ENCODE data around the gene DRAM2. TPM values are rescaled to one million over a fixed set of nuclear protein-coding genes. Genes with fewer than 3 reads are reported as not detected.
"Not testable (repeated sequence)": the region's sequence is repeated elsewhere in the genome, so short reads cannot be mapped to it uniquely, and the experiment has no call there.

DRAM2 gene
- total and polyA plus RNA-seq, 10 of the 15 experiments (the other 5 are each of a cell fraction or from before 2014, with no cell fraction given): 39.1 to 229 (median 79.4) TPM

DNA sequence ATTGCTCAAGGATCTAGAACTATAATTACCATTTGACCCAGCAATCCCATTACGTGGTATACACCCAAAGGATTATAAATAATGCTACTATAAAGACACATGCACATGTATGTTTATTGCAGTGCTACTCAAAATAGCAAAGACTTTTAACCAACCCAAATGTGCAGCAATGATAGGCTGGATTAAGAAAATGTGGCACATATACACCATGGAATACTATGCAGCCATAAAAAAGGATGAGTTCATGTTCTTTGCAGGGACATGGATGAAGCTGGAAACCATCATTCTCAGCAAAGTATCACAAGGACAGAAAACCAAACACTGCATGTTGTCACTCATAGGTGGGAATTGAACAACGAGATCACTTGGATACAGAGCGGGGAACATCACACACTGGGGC lies 44.5 kb downstream of the DRAM2 start:
- RAD21 ChIA-PET (ENCODE audit: unreplicated experiment); intact Hi-C loops (cut with micrococcal nuclease; ENCODE audit: unreplicated experiment); H3K9ac ChIP-seq (ENCODE audit: control insufficient read depth, insufficient read depth, low read length); H3K27me3 ChIP-seq (replicated peaks in 1 of 2; ENCODE audit: control insufficient read depth in 2 of 2, insufficient read depth in 2 of 2, low read length in 1 of 2); H3K9me3 ChIP-seq (replicated peaks; ENCODE audit: control insufficient read depth, insufficient read depth, low read length); H3K4me2 ChIP-seq (ENCODE audit: control insufficient read depth, insufficient read depth); H4K20me1 ChIP-seq (ENCODE audit: control insufficient read depth, insufficient read depth); CTCF ChIA-PET; SMC1A ChIA-PET (ENCODE audit: uncharacterized antibody, unreplicated experiment); H3K27ac ChIP-seq (ENCODE audit: control insufficient read depth, insufficient read depth); H3K79me2 ChIP-seq (ENCODE audit: control insufficient read depth, insufficient read depth, low read length); in situ Hi-C loops (cut with MboI); ATAC-seq; POLR2A ChIA-PET; FAIRE-seq; BruUV-seq (replicated peaks); H3K36me3 ChIP-seq (ENCODE audit: control insufficient read depth in 2 of 2, insufficient read depth in 2 of 2, low read length in 1 of 2); DNase-seq (ENCODE audit: low read depth, low spot score); H2AFZ ChIP-seq (ENCODE audit: control insufficient read depth, low read depth, low read length); H3K4me3 ChIP-seq; H3K4me1 ChIP-seq (ENCODE audit: control insufficient read depth, insufficient read depth, low read length): not testable (repeated sequence)
- WGBS (ENCODE audit: insufficient coverage, insufficient replicate concordance, low lambda C conversion rate, missing lambda C conversion rate): 71% methylated on average over 3 of the region's 3 CpGs

DNA sequence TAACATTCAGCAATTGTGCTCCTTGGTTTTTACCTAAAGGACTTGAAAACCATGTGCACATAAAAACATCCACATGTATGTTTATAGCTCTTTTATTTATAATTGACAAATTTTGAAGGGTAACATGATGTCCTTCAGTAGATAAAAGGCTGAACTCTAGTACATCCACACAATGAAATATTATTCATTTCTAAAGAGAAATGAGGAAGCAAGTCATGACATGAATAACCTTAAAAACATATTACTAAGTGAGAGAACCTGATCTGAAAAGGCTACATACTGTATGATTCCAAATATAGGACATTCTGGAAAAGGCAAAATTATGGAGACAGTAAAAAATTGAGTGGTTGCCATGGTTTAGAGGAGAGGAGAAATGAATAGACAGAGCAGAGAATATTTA lies 50.3 kb downstream of the DRAM2 start:
- ChIA-PET POLR2A (no interaction called here), SMC1A (ENCODE audit: uncharacterized antibody, unreplicated experiment) (interaction anchor here (1.6 kb wide), 1 partner anchor 18 kb away, joined by 3 read pairs; no protein-coding TSS in a partner anchor), CTCF (no interaction called here), RAD21 (ENCODE audit: unreplicated experiment) (no interaction called here)
- Histone ChIP-seq H3K79me2 (ENCODE audit: control insufficient read depth, insufficient read depth, low read length) (no peaks in the 10 kb centered on the region), H3K27me3 (replicated peaks in 1 of 2; ENCODE audit: control insufficient read depth in 2 of 2, insufficient read depth in 2 of 2, low read length in 1 of 2) (no peaks in the 10 kb centered on the region), H3K27ac (ENCODE audit: control insufficient read depth, insufficient read depth) (no peak overlapping the region), H3K9me3 (replicated peaks; ENCODE audit: control insufficient read depth, insufficient read depth, low read length) (peaks cover 6% of the 10 kb centered on the region; the same call in 2 of the 3 replicates), H3K4me3 (no peak overlapping the region), H3K36me3 (ENCODE audit: control insufficient read depth in 2 of 2, insufficient read depth in 2 of 2, low read length in 1 of 2) (no peaks in the 10 kb centered on the region), H2AFZ (ENCODE audit: control insufficient read depth, low read depth, low read length) (no peak overlapping the region), H3K9ac (ENCODE audit: control insufficient read depth, insufficient read depth, low read length) (no peak overlapping the region), H4K20me1 (ENCODE audit: control insufficient read depth, insufficient read depth) (no peaks in the 10 kb centered on the region), H3K4me1 (ENCODE audit: control insufficient read depth, insufficient read depth, low read length) (no peaks in the 10 kb centered on the region), H3K4me2 (ENCODE audit: control insufficient read depth, insufficient read depth) (no peak overlapping the region)
- ATAC-seq: no peak
- TF ChIP-seq SIN3A (IDR thresholded peaks at IDR 0.05; ENCODE audit: low read depth, low read length): no peak
- TF ChIP-seq FOXM1 (IDR thresholded peaks at IDR 0.05; ENCODE audit: low read depth, low read length): no peak
- no peak for TF ChIP-seq ATF7 (IDR thresholded peaks at IDR 0.05; ENCODE audit: low read depth)
- no peak for TF ChIP-seq HDAC2 (IDR thresholded peaks at IDR 0.05)
- no peak for TF ChIP-seq NFYA (IDR thresholded peaks at IDR 0.05; ENCODE audit: borderline replicate concordance, low read depth, low read length)
- no peak for TF ChIP-seq EZH2 (IDR thresholded peaks at IDR 0.05; ENCODE audit: borderline replicate concordance, control insufficient read depth, low read depth, low read length)
- TF ChIP-seq DPF2 (IDR thresholded peaks at IDR 0.05): no peak
- TF ChIP-seq, protein P1, sequence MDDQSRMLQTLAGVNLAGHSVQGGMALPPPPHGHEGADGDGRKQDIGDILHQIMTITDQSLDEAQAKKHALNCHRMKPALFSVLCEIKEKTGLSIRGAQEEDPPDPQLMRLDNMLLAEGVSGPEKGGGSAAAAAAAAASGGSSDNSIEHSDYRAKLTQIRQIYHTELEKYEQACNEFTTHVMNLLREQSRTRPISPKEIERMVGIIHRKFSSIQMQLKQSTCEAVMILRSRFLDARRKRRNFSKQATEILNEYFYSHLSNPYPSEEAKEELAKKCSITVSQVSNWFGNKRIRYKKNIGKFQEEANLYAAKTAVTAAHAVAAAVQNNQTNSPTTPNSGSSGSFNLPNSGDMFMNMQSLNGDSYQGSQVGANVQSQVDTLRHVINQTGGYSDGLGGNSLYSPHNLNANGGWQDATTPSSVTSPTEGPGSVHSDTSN (IDR thresholded peaks at IDR 0.05; ENCODE audit: insufficient replicate concordance, low read depth, low read length): no peak
- no peak for TF ChIP-seq MYB (IDR thresholded peaks at IDR 0.05; ENCODE audit: borderline replicate concordance, low read depth, low read length)
- TF ChIP-seq ZNF384 (IDR thresholded peaks at IDR 0.05; ENCODE audit: borderline replicate concordance, low read depth, low read length): no peak
- no peak for TF ChIP-seq ZNF217 (IDR thresholded peaks at IDR 0.05)
- no peak for TF ChIP-seq ASH2L (IDR thresholded peaks at IDR 0.05; ENCODE audit: borderline replicate concordance, low read depth)
- intact Hi-C loops (cut with micrococcal nuclease; ENCODE audit: unreplicated experiment): no loop called here
- no peak for FAIRE-seq
- no TSS peak for BruUV-seq (replicated peaks)
- DNase-seq (ENCODE audit: low read depth, low spot score): no peak
- in situ Hi-C loops (cut with MboI): no loop called here
